Loucy (cell line): ENCODE measurements around the gene GPR146.

Source experiments
- H2AFZ ChIP-seq: fragments of 200-600 bp; sonication (generic); 2 replicates; pipeline ENCODE4 v1.6.0; 2016; ENCODE audit warnings: antibody characterized with exemption, mild to moderate bottlenecking, low read length, moderate library complexity
- H3F3A ChIP-seq: fragments of 200-600 bp; 2 replicates; pipeline ENCODE4 v1.6.0; 2016; ENCODE audit warnings: antibody characterized with exemption, low read depth, mild to moderate bottlenecking
- H3K27me3 ChIP-seq: fragments of 200-600 bp; sonication (generic); 2 replicates; pipeline ENCODE4 v1.6.1; 2014; ENCODE audit warnings: low read length, mild to moderate bottlenecking; ENCODE audit not compliant: insufficient read depth, poor library complexity, severe bottlenecking
- H3K36me3 ChIP-seq: fragments of 200-600 bp; sonication (generic); 2 replicates; pipeline ENCODE4 v1.6.1; 2016; ENCODE audit warnings: low read length; ENCODE audit not compliant: insufficient read depth
- H3K4me1 ChIP-seq: fragments of 200-600 bp; sonication (generic); 2 replicates; pipeline ENCODE4 v1.5.1; 2014; ENCODE audit warnings: low read length, mild to moderate bottlenecking; ENCODE audit not compliant: insufficient read depth, poor library complexity, severe bottlenecking
- H3K4me2 ChIP-seq: fragments of 200-600 bp; sonication (generic); 2 replicates; pipeline ENCODE4 v1.6.0; 2014; ENCODE audit warnings: antibody characterized with exemption, low read length, low read depth, mild to moderate bottlenecking; ENCODE audit not compliant: poor library complexity, severe bottlenecking
- H3K4me3 ChIP-seq: fragments of 200-600 bp; sonication (generic); 2 replicates; pipeline ENCODE4 v1.5.1; 2014; ENCODE audit warnings: low read length, mild to moderate bottlenecking, mixed read lengths; ENCODE audit not compliant: poor library complexity, severe bottlenecking
- H3K79me2 ChIP-seq: fragments of 200-600 bp; sonication (generic); 2 replicates; pipeline ENCODE4 v1.6.1; 2014; ENCODE audit warnings: low read length; ENCODE audit not compliant: insufficient read depth
- H3K9ac ChIP-seq: fragments of 200-600 bp; sonication (generic); 2 replicates; pipeline ENCODE4 v1.6.0; 2014; ENCODE audit warnings: mild to moderate bottlenecking, low read depth, low read length, moderate library complexity; ENCODE audit not compliant: poor library complexity, severe bottlenecking
- H3K9me2 ChIP-seq: fragments of 200-600 bp; sonication (generic); replicated peaks from 2 replicates; pipeline ENCODE4 v1.6.1; 2016; ENCODE audit warnings: low read depth, low read length, mixed read lengths
- H3K9me3 ChIP-seq: fragments of 200-600 bp; sonication (generic); 2 replicates; pipeline ENCODE4 v1.6.1; 2014; ENCODE audit warnings: mild to moderate bottlenecking, antibody characterized with exemption, low read length, low read depth; ENCODE audit not compliant: insufficient read depth
- H4K20me1 ChIP-seq: fragments of 200-600 bp; sonication (generic); 2 replicates; pipeline ENCODE4 v1.6.0; 2014; ENCODE audit warnings: antibody characterized with exemption, low read length, mild to moderate bottlenecking; ENCODE audit not compliant: insufficient read depth, poor library complexity, severe bottlenecking
- EZH2phosphoT487 ChIP-seq: fragments of 200-600 bp; IDR thresholded peaks from 2 replicates; pipeline ENCODE4 v1.6.1; 2018; ENCODE audit warnings: antibody characterized with exemption, mild to moderate bottlenecking, moderate library complexity, borderline replicate concordance
- TF ChIP-seq, protein P1 (sequence below): fragments of 200-600 bp; sonication (generic); conservative IDR thresholded peaks from 2 replicates; pipeline ENCODE4 v1.5.1; 2014; ENCODE audit warnings: mild to moderate bottlenecking, antibody characterized with exemption, low read length

The GPR146 gene

DNA sequence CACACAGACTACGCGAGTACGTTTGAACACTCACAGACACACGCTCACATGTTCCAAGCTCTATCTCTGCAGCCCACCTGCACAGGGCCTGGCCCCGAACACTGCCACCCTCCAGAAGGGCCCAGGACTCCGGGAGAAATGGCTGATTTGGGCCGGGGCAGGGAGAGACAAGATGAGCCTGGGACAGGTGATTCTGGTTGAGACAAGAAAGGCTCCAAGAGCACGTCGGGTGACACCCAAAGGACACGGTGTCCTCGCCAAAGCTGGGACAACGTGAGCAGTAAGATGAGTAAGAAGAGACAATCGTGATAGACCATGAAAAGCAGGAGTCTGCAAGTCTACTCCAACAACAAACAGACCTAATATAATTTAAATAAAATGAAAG, 52.8 kb downstream of the GPR146 start:
- Histone ChIP-seq H3K9ac (no peak overlapping the region), H4K20me1 (no peaks in the 10 kb centered on the region), H3K79me2 (no peaks in the 10 kb centered on the region), H3K27me3 (no peaks in the 10 kb centered on the region), H3K36me3 (no peaks in the 10 kb centered on the region), H3K9me2 (no peaks in the 10 kb centered on the region), H2AFZ (no peak overlapping the region), H3K9me3 (no peaks in the 10 kb centered on the region), H3K4me2 (no peak overlapping the region), H3K4me1 (no peaks in the 10 kb centered on the region), H3K4me3 (no peak overlapping the region), H3F3A (no peaks in the 10 kb centered on the region)
- TF ChIP-seq, protein P1, sequence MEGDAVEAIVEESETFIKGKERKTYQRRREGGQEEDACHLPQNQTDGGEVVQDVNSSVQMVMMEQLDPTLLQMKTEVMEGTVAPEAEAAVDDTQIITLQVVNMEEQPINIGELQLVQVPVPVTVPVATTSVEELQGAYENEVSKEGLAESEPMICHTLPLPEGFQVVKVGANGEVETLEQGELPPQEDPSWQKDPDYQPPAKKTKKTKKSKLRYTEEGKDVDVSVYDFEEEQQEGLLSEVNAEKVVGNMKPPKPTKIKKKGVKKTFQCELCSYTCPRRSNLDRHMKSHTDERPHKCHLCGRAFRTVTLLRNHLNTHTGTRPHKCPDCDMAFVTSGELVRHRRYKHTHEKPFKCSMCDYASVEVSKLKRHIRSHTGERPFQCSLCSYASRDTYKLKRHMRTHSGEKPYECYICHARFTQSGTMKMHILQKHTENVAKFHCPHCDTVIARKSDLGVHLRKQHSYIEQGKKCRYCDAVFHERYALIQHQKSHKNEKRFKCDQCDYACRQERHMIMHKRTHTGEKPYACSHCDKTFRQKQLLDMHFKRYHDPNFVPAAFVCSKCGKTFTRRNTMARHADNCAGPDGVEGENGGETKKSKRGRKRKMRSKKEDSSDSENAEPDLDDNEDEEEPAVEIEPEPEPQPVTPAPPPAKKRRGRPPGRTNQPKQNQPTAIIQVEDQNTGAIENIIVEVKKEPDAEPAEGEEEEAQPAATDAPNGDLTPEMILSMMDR: no peak
- no peak for TF ChIP-seq EZH2phosphoT487

DNA sequence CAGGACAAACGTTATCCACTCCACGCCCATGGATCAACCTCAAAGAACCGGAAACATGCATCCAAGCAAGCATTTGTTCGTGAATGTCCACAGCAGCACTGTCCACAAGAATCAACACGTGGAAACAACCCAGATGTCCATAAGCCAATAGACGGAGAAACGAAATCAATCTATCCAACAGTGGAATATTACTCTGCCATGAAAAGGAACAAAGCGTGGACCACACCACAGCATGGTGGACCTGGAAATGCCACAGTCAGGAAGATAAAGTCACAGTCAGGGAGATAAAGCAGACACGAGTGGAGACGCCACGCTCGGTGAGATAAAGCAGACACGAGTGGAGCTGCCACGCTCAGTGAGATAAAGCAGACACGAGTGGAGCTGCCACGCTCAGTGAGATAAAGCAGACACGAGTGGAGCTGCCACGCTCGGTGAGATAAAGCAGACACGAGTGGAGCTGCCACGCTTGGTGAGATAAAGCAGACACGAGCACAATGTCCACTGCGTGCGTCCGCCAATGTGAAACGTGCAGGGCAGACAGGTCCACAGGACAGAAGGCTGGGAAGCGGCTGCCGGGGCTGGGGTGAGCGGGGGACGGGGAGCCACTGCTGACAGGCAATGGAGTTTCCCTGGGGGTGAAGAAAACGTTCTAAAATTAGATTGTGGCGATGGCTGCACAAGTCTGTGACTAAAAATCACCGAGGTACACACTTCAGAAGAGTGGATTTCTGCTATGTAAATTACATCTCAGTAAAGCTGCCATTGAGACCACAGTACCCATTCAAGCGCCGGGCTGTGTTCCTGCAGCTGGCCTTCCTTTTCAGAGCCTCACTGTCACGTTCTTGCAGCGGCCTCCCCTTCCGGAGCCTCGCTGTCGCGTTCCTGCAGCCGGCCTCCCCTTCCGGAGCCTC, 54.2 kb downstream of the GPR146 start:
- no peaks in the 10 kb centered on the region for H3K36me3 ChIP-seq
- no peak overlapping the region for H2AFZ ChIP-seq
- no peaks in the 10 kb centered on the region for H3K79me2 ChIP-seq
- H3K9ac ChIP-seq: no peak overlapping the region
- H3K27me3 ChIP-seq: no peaks in the 10 kb centered on the region
- H4K20me1 ChIP-seq: no peaks in the 10 kb centered on the region
- no peak overlapping the region for H3K4me3 ChIP-seq
- no peak overlapping the region for H3K4me2 ChIP-seq
- H3K4me1 ChIP-seq: peaks cover 3% of the 10 kb centered on the region
- H3K9me2 ChIP-seq: no peaks in the 10 kb centered on the region
- no peaks in the 10 kb centered on the region for H3K9me3 ChIP-seq
- H3F3A ChIP-seq: no peaks in the 10 kb centered on the region
- TF ChIP-seq, protein P1: no peak
- TF ChIP-seq EZH2phosphoT487: no peak

DNA sequence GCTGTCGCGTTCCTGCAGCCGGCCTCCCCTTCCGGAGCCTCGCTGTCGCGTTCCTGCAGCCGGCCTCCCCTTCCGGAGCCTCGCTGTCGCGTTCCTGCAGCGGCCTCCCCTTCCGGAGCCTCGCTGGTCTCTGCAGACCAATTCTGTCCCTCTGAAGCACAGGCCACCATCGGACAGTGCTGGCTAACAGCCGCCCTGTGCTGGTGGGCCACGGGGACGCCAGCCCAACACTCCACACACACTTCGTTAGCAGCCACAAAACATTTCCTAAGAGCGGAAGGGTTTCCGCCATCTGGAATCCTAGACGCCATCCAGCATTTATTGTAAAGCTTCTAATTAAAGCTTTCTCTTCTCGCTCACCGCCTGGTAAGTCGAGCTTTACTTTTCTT, 54.8 kb downstream of the GPR146 start:
- H3K9me2 ChIP-seq: no peaks in the 10 kb centered on the region
- no peaks in the 10 kb centered on the region for H3K36me3 ChIP-seq
- H3K9me3 ChIP-seq: no peaks in the 10 kb centered on the region
- no peaks in the 10 kb centered on the region for H3F3A ChIP-seq
- peaks cover 7% of the 10 kb centered on the region for H3K4me1 ChIP-seq
- H4K20me1 ChIP-seq: no peaks in the 10 kb centered on the region
- TF ChIP-seq, protein P1: no peak
- TF ChIP-seq EZH2phosphoT487: no peak
- H2AFZ ChIP-seq: no peak overlapping the region
- H3K9ac ChIP-seq: no peak overlapping the region
- no peaks in the 10 kb centered on the region for H3K79me2 ChIP-seq
- H3K4me2 ChIP-seq: no peak overlapping the region
- no peak overlapping the region for H3K4me3 ChIP-seq
- H3K27me3 ChIP-seq: no peaks in the 10 kb centered on the region
